Kidney (tissue), 14 donors: ENCODE measurements around the gene COG4. TPM values are rescaled to one million over a fixed set of nuclear protein-coding genes. Genes with fewer than 3 reads are reported as not detected.

Experiments used
- DNase-seq, 5 donors: peaks; one replicate each; pipeline ENCODE4 v3.0.0-alpha.2; 2013 to 2020
- FAIRE-seq: peaks from 2 replicates; lab custom pipeline; 2012; peaks lifted over from hg19 to GRCh38; lab: Jason Lieb, UNC
- H3K27ac ChIP-seq, 2 donors: one replicate each; pipeline ENCODE4 v1.7.0; 2013; ENCODE audit warnings: low read depth in 2 of 2, low read length in 2 of 2, inconsistent platforms in 1 of 2
- H3K27me3 ChIP-seq: one replicate; pipeline ENCODE4 v1.7.1; 2013; ENCODE audit warnings: low read length, inconsistent platforms; ENCODE audit not compliant: control insufficient read depth, insufficient read depth
- H3K36me3 ChIP-seq, 3 donors: one replicate each; pipeline versions ENCODE4 v1.7.0 to v1.7.1; 2013; ENCODE audit warnings: low read length in 3 of 3, control low read depth in 1 of 3, inconsistent platforms in 1 of 3; ENCODE audit not compliant: insufficient read depth in 3 of 3, control insufficient read depth in 2 of 3
- H3K4me1 ChIP-seq, 3 donors: one replicate each; pipeline versions ENCODE4 v1.7.0 to v1.7.1; 2013; ENCODE audit warnings: low read length in 3 of 3, inconsistent platforms in 1 of 3, low read depth in 1 of 3; ENCODE audit not compliant: control insufficient read depth in 2 of 3, insufficient read depth in 2 of 3
- H3K4me3 ChIP-seq, 3 donors: one replicate each; pipeline versions ENCODE4 v1.7.0 to v1.8.1; 2013; ENCODE audit warnings: low read length in 3 of 3, control low read depth in 1 of 3, inconsistent platforms in 1 of 3
- H3K9ac ChIP-seq, 3 donors: one replicate each; pipeline versions ENCODE4 v1.7.0 to v1.7.1; 2013; ENCODE audit warnings: low read length in 3 of 3, control low read depth in 1 of 3, inconsistent platforms in 1 of 3
- H3K9me3 ChIP-seq, 3 donors: one replicate each; pipeline versions ENCODE4 v1.7.0 to v1.7.1; 2013; ENCODE audit warnings: low read length in 3 of 3, control low read depth in 1 of 3, inconsistent platforms in 1 of 3; ENCODE audit not compliant: control insufficient read depth in 2 of 3, insufficient read depth in 1 of 3
- CTCF ChIP-seq: IDR thresholded peaks from 3 replicates; pipeline ENCODE4 v1.5.1; 2012; ENCODE audit warnings: mild to moderate bottlenecking, moderate library complexity, borderline replicate concordance; ENCODE audit not compliant: insufficient read depth; ENCODE audit errors: extremely low read depth
- intact Hi-C: fragments of 100-400 bp; cut with DNase I; formaldehyde crosslinking; loops from one replicate; pipeline ENCODE4 v1.11.1; 2022
- polyA plus RNA-seq: library from polyadenylated mRNA; stranded (reverse); fragments of 350-450 nt; fragmentation: Illumina TruSeq; extraction: RNeasy Lipid Tissue Mini Kit (QIAGEN cat#74804); gene quantifications from one replicate; pipeline ENCODE4 v1.2.3, GENCODE V29; 2014; ENCODE audit warnings: low read depth, low replicate concordance; ENCODE audit not compliant: insufficient read depth
- total RNA-seq: library from RNA; stranded (reverse); fragmentation: NEBNext Ultra II Directional; extraction: Animal tissue kit (Norgen Biotek cat#: 25700); gene quantifications from one replicate; pipeline ENCODE4 v1.2.1, GENCODE V29; 2021
- donor health status: control.
- donor health status: control.
- donor health status: control.
- donor health status: control.
- donor health status: control.
- donor health status: DM: yes; HTN: yes; CAD: no.
- donor health status: Normal renal cell carcinoma (clear cell type).

The COG4 gene
- total and polyA plus RNA-seq, 2 donors from 2014 or later, result 42.9 to 69.7 TPM

- H3K9me3 ChIP-seq, result no peaks in the 10 kb centered on the region
- intact Hi-C loops, result no loop called here
- no peak overlapping the region for H3K27ac ChIP-seq
- H3K4me1 ChIP-seq, result peaks cover 15 to 47% (median 25%) of the 10 kb centered on the region in 3 donors
- H3K36me3 ChIP-seq, result peaks cover 0 to 5% (median 2%) of the 10 kb centered on the region in 3 donors
- no peak for DNase-seq
- FAIRE-seq, result no peak
- no peaks in the 10 kb centered on the region for H3K27me3 ChIP-seq
- TF ChIP-seq CTCF, result no peak
- no peak overlapping the region for H3K9ac ChIP-seq
- H3K4me3 ChIP-seq, result no peak overlapping the region
Observed at GRCh38 chr16:70434484-70435260, 88.7 kb downstream of the COG4 start.

- H3K9ac ChIP-seq, result no peak overlapping the region
- DNase-seq, result peak in 4 of 5 donors; percentile 35 to 86 (median 56)
- no peak for FAIRE-seq
- H3K9me3 ChIP-seq, result no peaks in the 10 kb centered on the region
- H3K27me3 ChIP-seq, result no peaks in the 10 kb centered on the region
- H3K36me3 ChIP-seq, result peaks cover 0 to 5% (median 2%) of the 10 kb centered on the region in 3 donors
- peaks cover 15 to 55% (median 32%) of the 10 kb centered on the region in 3 donors for H3K4me1 ChIP-seq
- TF ChIP-seq CTCF, result no peak
- H3K27ac ChIP-seq, result peak overlapping the region in 1 of 2 donors; percentile 14
- intact Hi-C loops, result no loop called here
- no peak overlapping the region for H3K4me3 ChIP-seq
Observed at GRCh38 chr16:70433458-70434103, 89.8 kb downstream of the COG4 start.

GRCh38 chr16:70432723-70433457 is 90.5 kb downstream of the COG4 start:
- intact Hi-C loops, result no loop called here
- no peaks in the 10 kb centered on the region for H3K9me3 ChIP-seq
- TF ChIP-seq CTCF, result no peak
- peaks cover 19 to 57% (median 37%) of the 10 kb centered on the region in 3 donors for H3K4me1 ChIP-seq
- H3K27me3 ChIP-seq, result no peaks in the 10 kb centered on the region
- H3K27ac ChIP-seq, result peak overlapping the region; percentile 11 to 23
- FAIRE-seq, result no peak
- H3K4me3 ChIP-seq, result no peak overlapping the region
- H3K9ac ChIP-seq, result no peak overlapping the region
- peaks cover 0 to 5% (median 2%) of the 10 kb centered on the region in 3 donors for H3K36me3 ChIP-seq
- DNase-seq, result no peak
